Measurements from ENCODE around the gene CFAP65. TPM values are rescaled to one million over a fixed set of nuclear protein-coding genes. Genes with fewer than 3 reads are reported as not detected.

The CFAP65 gene
- total RNA-seq (under 1 TPM; 0.06 to 0.22 (median 0.12) TPM), polyA plus RNA-seq (under 1 TPM; 0.19 to 0.38 TPM)

- peak within 1 kb of the TSS in 1 of 4 donors; percentile 36 for H3K4me3 ChIP-seq
- 2% methylated on average over 21 of the region's 21 CpGs for WGBS, 2 donors
- TF ChIP-seq CTCF (IDR thresholded peaks at IDR 0.05), result no peak
- H3K27me3 ChIP-seq, result peaks cover 0 to 9% (median 0%) of the 10 kb centered on the region in 4 donors
- intact Hi-C loops (cut with DNase I), result no loop called here
- FAIRE-seq (no peak), ATAC-seq (peak; percentile 72 to 94 (median 79)), DNase-seq (peak in 4 of 6 donors; percentile 37 to 71 (median 58))
- no peaks in the 10 kb centered on the region for H3K4me1 ChIP-seq
- no peaks in the 10 kb centered on the region for H3K9me3 ChIP-seq
- no peak within 1 kb of the TSS for H3K27ac ChIP-seq
- no peaks in the 10 kb centered on the region for H3K36me3 ChIP-seq
Observed at GRCh38 chr2:219041252-219041651, at the start of gene CFAP65. Gene CFAP65, minus strand, starts transcription at chr2:219041516. Its CDS starts 2,468 bp downstream, at chr2:219039048.

- Histone ChIP-seq H3K9me3 (no peaks in the 10 kb centered on the region), H3K36me3 (no peaks in the 10 kb centered on the region), H3K4me1 (no peaks in the 10 kb centered on the region), H3K4me3 (no peak overlapping the region), H3K27me3 (no peaks in the 10 kb centered on the region), H3K27ac (no peak overlapping the region)
- FAIRE-seq (no peak), DNase-seq (no peak), ATAC-seq (no peak)
- WGBS, 2 donors, result 67 to 79% methylated on average over 4 of the region's 4 CpGs
- intact Hi-C loops (cut with DNase I), result no loop called here
- no peak for TF ChIP-seq CTCF (IDR thresholded peaks at IDR 0.05)
Observed at GRCh38 chr2:219090436-219091299, 49.4 kb upstream of the CFAP65 start.

- H3K36me3 ChIP-seq, result no peaks in the 10 kb centered on the region
Observed at GRCh38 chr2:219089330-219089729, 48.0 kb upstream of the CFAP65 start.

GRCh38 chr2:219087848-219088247 is 46.5 kb upstream of the CFAP65 start:
- DNase-seq (no peak), FAIRE-seq (no peak), ATAC-seq (no peak)
- no peaks in the 10 kb centered on the region for H3K27me3 ChIP-seq
- H3K4me1 ChIP-seq, result peaks cover 0 to under 1% (median 0%) of the 10 kb centered on the region in 3 donors
- no peaks in the 10 kb centered on the region for H3K36me3 ChIP-seq
- intact Hi-C loops (cut with DNase I), result no loop called here
- H3K9me3 ChIP-seq, result no peaks in the 10 kb centered on the region
- H3K27ac ChIP-seq, result no peak overlapping the region
- no peak overlapping the region for H3K4me3 ChIP-seq
- no peak for TF ChIP-seq CTCF (IDR thresholded peaks at IDR 0.05)
- WGBS, 2 donors, result 91 to 100% methylated on average over 1 of the region's 1 CpG

More at GRCh38 chr2:219089330-219089729, 48.0 kb upstream of the CFAP65 start:
- ATAC-seq (no peak), DNase-seq (no peak), FAIRE-seq (no peak)
- intact Hi-C loops (cut with DNase I), result no loop called here
- H3K27me3 ChIP-seq, result no peaks in the 10 kb centered on the region
- H3K4me3 ChIP-seq, result no peak overlapping the region
- H3K4me1 ChIP-seq, result no peaks in the 10 kb centered on the region
- no peak overlapping the region for H3K27ac ChIP-seq
- TF ChIP-seq CTCF (IDR thresholded peaks at IDR 0.05), result no peak
- WGBS, 2 donors, result 95 to 96% methylated on average over 4 of the region's 4 CpGs
- H3K9me3 ChIP-seq, result no peaks in the 10 kb centered on the region

- intact Hi-C loops (cut with DNase I), result no loop called here
- Histone ChIP-seq H3K9me3 (no peaks in the 10 kb centered on the region), H3K36me3 (no peaks in the 10 kb centered on the region), H3K4me3 (no peak overlapping the region), H3K27ac (no peak overlapping the region), H3K4me1 (peaks cover 0 to 5% (median 0%) of the 10 kb centered on the region in 3 donors), H3K27me3 (no peaks in the 10 kb centered on the region)
- ATAC-seq (no peak), DNase-seq (no peak), FAIRE-seq (no peak)
- 88 to 89% methylated on average over 5 of the region's 5 CpGs for WGBS, 2 donors
- no peak for TF ChIP-seq CTCF (IDR thresholded peaks at IDR 0.05)
Observed at GRCh38 chr2:219087361-219087760, 46.0 kb upstream of the CFAP65 start.

Data from pancreas (tissue), 10 donors.